Stomach smooth muscle (tissue), 2 donors: ENCODE data around the gene LHX6.

Experiments used
- H3K27ac ChIP-seq: one replicate; pipeline ENCODE4 v1.7.0; 2013; ENCODE audit warnings: mild to moderate bottlenecking, low read length, inconsistent platforms
- H3K27me3 ChIP-seq, 2 donors: one replicate each; pipeline ENCODE4 v1.7.0; 2013; ENCODE audit warnings: low read length in 2 of 2; ENCODE audit not compliant: insufficient read depth in 2 of 2, control insufficient read depth in 1 of 2
- H3K36me3 ChIP-seq, 2 donors: one replicate each; pipeline ENCODE4 v1.7.0; 2013; ENCODE audit warnings: low read length in 2 of 2; ENCODE audit not compliant: control insufficient read depth in 2 of 2, insufficient read depth in 2 of 2
- H3K4me1 ChIP-seq: one replicate; pipeline ENCODE4 v1.7.0; 2013; ENCODE audit warnings: low read length; ENCODE audit not compliant: control insufficient read depth, insufficient read depth
- H3K4me3 ChIP-seq, 2 donors: one replicate each; pipeline ENCODE4 v1.7.0; 2013; ENCODE audit warnings: low read length in 2 of 2
- H3K9ac ChIP-seq, 2 donors: one replicate each; pipeline ENCODE4 v1.7.0; 2013; ENCODE audit warnings: low read length in 2 of 2, mild to moderate bottlenecking in 1 of 2
- H3K9me3 ChIP-seq, 2 donors: one replicate each; pipeline ENCODE4 v1.7.0; 2013; ENCODE audit warnings: low read length in 2 of 2; ENCODE audit not compliant: control insufficient read depth in 2 of 2
- donor health status: healthy.
- donor health status: Pancreatic carcinoma.

The LHX6 gene

DNA sequence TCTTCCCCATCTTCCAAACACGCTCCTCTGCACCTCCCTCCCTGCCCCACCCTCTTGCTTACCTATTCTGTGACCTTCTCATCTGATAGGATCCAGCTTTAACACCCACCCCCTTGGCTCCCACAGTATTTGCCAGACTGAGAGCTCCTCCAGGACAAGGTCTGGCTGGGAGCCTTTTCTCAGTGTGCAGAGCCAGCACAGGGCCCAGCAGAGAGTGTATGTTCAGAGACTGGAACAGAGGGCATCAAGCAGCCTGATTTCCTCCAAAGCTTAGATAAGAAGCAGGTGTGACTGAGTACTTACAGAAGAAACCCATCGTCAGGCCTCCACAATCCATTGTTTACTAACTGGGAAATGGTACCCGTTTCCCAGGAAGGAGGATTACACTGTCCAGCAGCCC is 26.6 kb downstream of the LHX6 start:
- H3K9ac ChIP-seq, result no peak overlapping the region
- peaks cover 0 to 12% of the 10 kb centered on the region in 2 donors for H3K36me3 ChIP-seq
- H3K4me3 ChIP-seq, result no peak overlapping the region
- H3K4me1 ChIP-seq, result peaks cover 3% of the 10 kb centered on the region
- no peaks in the 10 kb centered on the region for H3K9me3 ChIP-seq
- H3K27me3 ChIP-seq, result no peaks in the 10 kb centered on the region
- H3K27ac ChIP-seq, result no peak overlapping the region

DNA sequence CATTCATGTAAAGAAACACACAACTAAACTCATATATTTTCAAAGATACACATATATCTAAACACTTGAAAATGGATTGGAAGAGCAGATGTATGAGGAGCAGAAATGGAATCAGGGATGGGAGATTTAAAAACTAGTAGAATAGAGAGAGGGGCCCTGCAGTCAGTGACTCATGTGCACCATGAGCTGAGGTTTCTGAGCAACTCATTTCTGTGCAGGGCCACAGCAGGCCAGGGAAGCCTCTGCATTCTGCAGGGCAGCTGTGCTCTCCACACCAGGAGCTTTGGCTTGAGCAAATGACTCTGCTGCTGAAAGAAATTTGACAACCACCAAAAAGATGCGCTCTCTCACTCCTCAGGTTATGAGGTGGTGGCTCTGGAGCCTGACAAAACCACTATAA is 27.1 kb downstream of the LHX6 start:
- no peaks in the 10 kb centered on the region for H3K27me3 ChIP-seq
- peaks cover 3% of the 10 kb centered on the region for H3K4me1 ChIP-seq
- H3K9me3 ChIP-seq, result no peaks in the 10 kb centered on the region
- H3K4me3 ChIP-seq, result no peak overlapping the region
- no peak overlapping the region for H3K27ac ChIP-seq
- no peak overlapping the region for H3K9ac ChIP-seq
- peaks cover 0 to 12% of the 10 kb centered on the region in 2 donors for H3K36me3 ChIP-seq

DNA sequence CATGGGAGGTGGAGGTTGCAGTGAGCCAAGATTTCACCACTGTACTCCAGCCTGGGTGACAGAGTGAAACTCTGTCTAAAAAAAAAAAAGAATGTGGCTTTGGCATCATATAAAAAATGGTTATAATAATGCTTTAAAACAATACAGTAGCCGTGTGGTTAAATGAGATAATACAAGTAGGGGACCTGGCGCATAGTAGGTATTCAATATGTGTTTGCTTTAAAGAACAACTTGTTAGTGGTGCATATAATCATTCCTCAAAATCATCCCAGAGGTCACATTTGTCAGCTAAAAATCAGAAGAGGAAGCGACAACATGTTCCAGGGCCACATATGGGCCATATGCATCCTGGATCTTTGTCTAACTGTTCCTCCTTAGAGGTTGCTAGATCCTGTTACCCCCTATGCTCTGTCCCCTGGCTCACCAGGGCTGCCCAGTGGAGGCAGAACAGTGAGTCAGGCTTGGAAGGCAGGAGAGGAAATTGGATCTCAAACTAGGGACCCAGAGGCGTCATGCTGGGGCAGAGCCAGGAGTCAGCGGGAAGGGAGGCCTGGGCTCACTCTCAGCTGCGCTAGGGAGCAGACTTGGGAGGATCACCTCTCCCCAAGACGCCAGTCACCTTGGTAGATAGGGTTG is 27.7 kb downstream of the LHX6 start:
- H3K4me1 ChIP-seq, result peaks cover 3% of the 10 kb centered on the region
- no peak overlapping the region for H3K9ac ChIP-seq
- H3K27me3 ChIP-seq, result no peaks in the 10 kb centered on the region
- no peaks in the 10 kb centered on the region for H3K9me3 ChIP-seq
- peaks cover 0 to 10% of the 10 kb centered on the region in 2 donors for H3K36me3 ChIP-seq
- no peak overlapping the region for H3K4me3 ChIP-seq
- no peak overlapping the region for H3K27ac ChIP-seq

DNA sequence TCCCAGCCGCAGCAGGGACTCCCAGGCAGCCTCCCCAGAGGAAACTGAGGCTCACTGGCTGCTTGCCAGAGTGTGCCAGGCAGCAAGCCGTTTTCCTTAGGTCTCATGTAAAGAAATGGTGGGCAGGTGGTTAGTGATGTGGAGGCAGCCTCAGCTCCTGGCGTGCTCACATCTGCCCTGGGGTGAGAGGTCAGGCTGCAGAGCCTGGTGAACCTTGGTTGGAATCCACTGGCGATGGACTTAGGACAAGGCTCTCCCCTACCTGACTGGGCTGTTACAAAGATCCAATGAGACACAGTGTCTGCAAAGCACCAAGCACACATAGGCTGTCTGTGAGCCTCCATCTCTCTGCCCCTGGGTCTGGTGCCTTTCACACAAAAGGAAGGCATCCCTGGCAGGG is 30.9 kb downstream of the LHX6 start:
- Histone ChIP-seq H3K36me3 (peaks cover 0 to 5% of the 10 kb centered on the region in 2 donors), H3K4me1 (peaks cover 3% of the 10 kb centered on the region), H3K9ac (no peak overlapping the region), H3K4me3 (no peak overlapping the region), H3K9me3 (no peaks in the 10 kb centered on the region), H3K27me3 (no peaks in the 10 kb centered on the region), H3K27ac (no peak overlapping the region)

DNA sequence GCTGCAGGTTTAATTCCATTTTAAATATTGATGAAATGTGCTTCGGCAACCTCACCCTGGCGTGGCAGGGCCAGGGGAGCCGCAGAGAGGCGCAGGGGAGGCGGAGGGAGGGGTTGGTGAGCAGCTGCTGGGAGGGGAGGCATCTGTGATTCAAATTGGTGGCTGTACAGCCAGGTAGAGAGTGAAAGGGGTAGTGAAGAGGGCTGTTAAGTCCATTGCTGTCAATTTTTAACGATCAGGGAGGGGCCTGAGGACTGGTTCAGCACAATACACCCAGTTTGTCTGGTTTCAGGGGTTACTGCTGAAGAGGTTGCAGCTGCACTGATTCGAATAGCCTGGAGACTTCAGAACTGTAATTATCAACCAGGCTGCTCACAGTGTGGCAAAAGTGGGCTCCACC is 31.3 kb downstream of the LHX6 start:
- no peak overlapping the region for H3K4me3 ChIP-seq
- H3K36me3 ChIP-seq, result peaks cover 0 to 6% of the 10 kb centered on the region in 2 donors
- no peaks in the 10 kb centered on the region for H3K27me3 ChIP-seq
- H3K27ac ChIP-seq, result no peak overlapping the region
- peaks cover 3% of the 10 kb centered on the region for H3K4me1 ChIP-seq
- no peak overlapping the region for H3K9ac ChIP-seq
- no peaks in the 10 kb centered on the region for H3K9me3 ChIP-seq

DNA sequence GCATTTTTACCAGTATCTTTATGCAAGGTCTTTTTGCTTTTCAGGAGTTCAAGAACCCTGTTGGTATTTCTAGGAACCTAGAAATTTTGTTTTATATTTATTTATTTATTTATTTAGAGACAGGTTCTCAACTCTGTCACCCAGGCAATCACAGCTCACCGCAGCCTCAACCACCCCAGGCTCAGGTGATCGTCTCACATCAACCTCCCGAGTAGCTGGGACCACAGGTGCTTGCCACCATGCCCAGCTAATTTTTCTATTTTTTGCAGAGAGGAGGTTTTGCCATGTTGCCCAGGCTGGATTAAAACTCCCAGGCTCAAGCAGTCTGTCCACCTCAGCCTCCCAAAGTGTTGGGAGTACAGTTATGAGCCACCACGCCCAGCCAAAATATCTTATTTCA is 32.9 kb downstream of the LHX6 start:
- Histone ChIP-seq H3K9me3 (no peaks in the 10 kb centered on the region), H3K27ac (no peak overlapping the region), H3K9ac (no peak overlapping the region), H3K4me3 (no peak overlapping the region), H3K36me3 (peaks cover 0 to 7% of the 10 kb centered on the region in 2 donors), H3K4me1 (no peaks in the 10 kb centered on the region), H3K27me3 (no peaks in the 10 kb centered on the region)

DNA sequence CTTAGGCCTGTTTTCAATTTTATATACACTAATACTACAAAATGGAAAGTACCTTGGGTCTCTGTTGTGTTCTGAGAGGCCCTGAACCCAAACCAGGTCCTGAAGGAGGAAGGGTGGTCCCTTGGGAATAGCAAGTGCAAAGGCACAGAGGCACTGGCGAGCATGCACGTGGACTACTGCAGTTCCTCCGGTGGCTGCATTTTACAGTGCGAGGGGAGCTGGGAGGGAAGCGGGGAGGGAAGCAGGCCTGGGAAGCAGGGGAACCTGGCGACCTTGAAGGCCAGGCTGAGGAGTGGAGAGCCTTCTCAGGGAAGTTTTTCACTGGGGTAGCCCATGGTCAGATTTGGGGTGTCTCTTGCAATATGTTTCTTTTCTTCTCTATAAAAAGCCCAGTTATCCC is 35.1 kb downstream of the LHX6 start:
- H3K27me3 ChIP-seq, result no peaks in the 10 kb centered on the region
- no peaks in the 10 kb centered on the region for H3K4me1 ChIP-seq
- H3K9me3 ChIP-seq, result no peaks in the 10 kb centered on the region

DNA sequence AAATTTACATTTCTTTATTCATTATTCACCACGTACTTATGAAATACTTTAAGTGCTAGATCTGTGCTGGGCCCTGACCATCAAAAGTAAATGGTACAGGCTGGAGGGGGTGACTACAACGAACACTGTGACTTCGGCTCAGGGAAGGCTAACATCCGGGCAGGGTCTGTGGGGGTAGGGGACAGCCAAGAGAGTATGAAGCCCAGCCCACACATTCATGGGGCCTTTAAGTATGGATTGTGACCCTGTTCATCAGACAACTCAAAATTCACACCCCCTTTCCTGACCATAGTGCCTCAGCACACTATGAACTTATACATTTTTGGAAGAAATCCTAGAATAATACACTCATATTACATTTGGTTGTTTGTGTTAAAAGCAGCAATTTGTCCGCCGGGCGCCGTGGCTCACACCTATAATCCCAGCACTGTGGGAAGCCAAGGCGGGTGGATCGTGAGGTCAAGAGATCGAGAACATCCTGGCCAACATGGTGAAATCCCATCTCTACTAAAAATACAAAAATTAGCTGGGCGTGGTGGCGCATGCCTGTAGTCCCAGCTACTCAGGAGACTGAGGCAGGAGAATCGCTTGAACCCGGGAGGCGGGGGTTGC is 35.7 kb downstream of the LHX6 start:
- Histone ChIP-seq H3K4me3 (no peak overlapping the region), H3K9me3 (no peaks in the 10 kb centered on the region), H3K27ac (no peak overlapping the region), H3K9ac (no peak overlapping the region), H3K36me3 (peaks cover 2 to 6% of the 10 kb centered on the region in 2 donors), H3K4me1 (no peaks in the 10 kb centered on the region), H3K27me3 (no peaks in the 10 kb centered on the region)

More for the DNA sequence above, 35.1 kb downstream of the LHX6 start:
- Histone ChIP-seq H3K36me3 (peaks cover 0 to 4% of the 10 kb centered on the region in 2 donors), H3K9ac (no peak overlapping the region), H3K27ac (no peak overlapping the region), H3K4me3 (no peak overlapping the region)

DNA sequence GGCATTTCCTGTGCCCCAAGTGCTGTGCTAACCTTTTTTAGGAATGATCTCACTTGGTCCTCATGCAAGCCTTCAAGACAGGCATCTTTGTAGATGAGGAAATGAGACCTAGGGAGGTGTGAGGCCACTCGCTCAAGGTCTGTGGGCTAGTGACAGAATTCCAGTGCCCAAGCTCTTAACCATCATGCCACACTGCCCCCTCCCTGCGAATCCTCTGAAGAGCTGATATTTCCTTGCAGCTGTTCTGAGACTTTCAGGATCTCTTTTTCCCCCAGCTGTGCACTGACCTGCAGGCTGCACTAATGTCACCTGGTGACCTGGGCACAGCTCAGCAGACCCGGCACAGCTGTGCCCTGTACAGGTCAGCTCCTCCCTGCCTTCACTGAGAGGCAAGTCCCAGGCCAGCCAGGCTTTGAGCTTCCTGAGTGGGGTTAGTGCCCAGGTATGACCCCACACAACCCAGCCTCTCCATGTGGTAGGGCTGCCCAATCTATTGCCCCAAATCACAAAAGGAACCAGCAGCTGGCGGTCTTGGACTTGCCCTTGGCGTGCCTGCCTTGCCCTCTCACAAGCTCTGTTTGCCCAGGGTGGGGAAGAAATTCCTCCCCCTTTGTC is 36.4 kb downstream of the LHX6 start:
- Histone ChIP-seq H3K27ac (no peak overlapping the region), H3K9ac (no peak overlapping the region), H3K27me3 (no peaks in the 10 kb centered on the region), H3K4me3 (no peak overlapping the region), H3K4me1 (no peaks in the 10 kb centered on the region), H3K9me3 (no peaks in the 10 kb centered on the region), H3K36me3 (peaks cover 2 to 7% of the 10 kb centered on the region in 2 donors)

DNA sequence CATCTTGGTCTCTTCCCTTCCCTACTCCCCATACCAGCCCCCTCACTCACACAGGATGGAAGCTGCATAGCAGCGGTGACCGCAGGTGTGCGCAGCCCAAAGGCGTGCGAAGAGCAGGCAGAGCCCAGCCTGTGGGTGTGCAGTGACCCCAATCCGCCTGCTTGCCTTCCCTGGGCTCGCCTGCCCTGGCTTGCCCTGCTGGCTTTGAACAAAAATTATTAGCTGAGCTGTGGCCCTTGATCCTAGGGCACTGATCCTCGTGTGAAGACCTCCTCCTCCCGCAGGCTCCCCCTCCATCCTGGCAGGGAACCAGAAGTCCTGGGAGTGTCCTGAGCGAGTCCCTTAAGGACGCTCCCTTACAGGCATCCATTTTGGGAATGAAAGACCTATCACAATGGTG is 37.2 kb downstream of the LHX6 start:
- Histone ChIP-seq H3K27ac (no peak overlapping the region), H3K9ac (no peak overlapping the region), H3K9me3 (no peaks in the 10 kb centered on the region), H3K36me3 (peaks cover 2 to 13% of the 10 kb centered on the region in 2 donors), H3K4me1 (no peaks in the 10 kb centered on the region), H3K27me3 (no peaks in the 10 kb centered on the region), H3K4me3 (no peak overlapping the region)
